B cell (primary cell): ENCODE measurements around the gene STARD3.

Source experiments
- CTCF ChIP-seq: fragments of 200-600 bp; IDR thresholded peaks from one replicate; pipeline ENCODE4 v1.8.0; 2022; ENCODE audit warnings: antibody characterized with exemption, mild to moderate bottlenecking
- EZH2 ChIP-seq: IDR thresholded peaks from 2 replicates; pipeline ENCODE4 v1.6.1; 2012; ENCODE audit warnings: borderline replicate concordance, low read depth, mild to moderate bottlenecking, moderate library complexity, low read length; ENCODE audit not compliant: insufficient read depth, poor library complexity, severe bottlenecking

GRCh38 chr17:39663688-39664580 is 27.0 kb downstream of the STARD3 start:
- TF ChIP-seq CTCF (no peak), EZH2 (no peak)
